Nephron progenitor cell (in vitro differentiated cells): ENCODE measurements around the gene OR7C1.

Experiments
- DNase-seq: peaks from one replicate; pipeline ENCODE4 v3.0.0; 2021
- H3K27ac Mint-ChIP-seq: 2 replicates; pipeline ENCODE4 v1.8.0; 2021; ENCODE audit warnings: mild to moderate bottlenecking, moderate library complexity, mixed read lengths
- H3K27me3 Mint-ChIP-seq: 2 replicates; pipeline ENCODE4 v1.8.0; 2021; ENCODE audit warnings: mild to moderate bottlenecking, low read depth, mixed read lengths; ENCODE audit not compliant: poor library complexity
- H3K36me3 Mint-ChIP-seq: 2 replicates; pipeline ENCODE4 v1.8.0; 2021; ENCODE audit warnings: low read depth, mixed read lengths
- H3K4me1 Mint-ChIP-seq: 2 replicates; pipeline ENCODE4 v1.8.0; 2021; ENCODE audit warnings: mixed read lengths
- H3K4me3 Mint-ChIP-seq: 2 replicates; pipeline ENCODE4 v1.8.0; 2021; ENCODE audit warnings: mild to moderate bottlenecking, moderate library complexity, mixed read lengths
- H3K9me3 Mint-ChIP-seq: 2 replicates; pipeline ENCODE4 v1.8.0; 2021; ENCODE audit warnings: mild to moderate bottlenecking, moderate library complexity, mixed read lengths
- TF ChIP-seq, protein P1 (sequence below): fragments of 200-600 bp; sonication (generic); IDR thresholded peaks from 2 replicates; pipeline ENCODE4 v1.5.0; 2021; ENCODE audit warnings: antibody characterized with exemption

The OR7C1 gene

DNA sequence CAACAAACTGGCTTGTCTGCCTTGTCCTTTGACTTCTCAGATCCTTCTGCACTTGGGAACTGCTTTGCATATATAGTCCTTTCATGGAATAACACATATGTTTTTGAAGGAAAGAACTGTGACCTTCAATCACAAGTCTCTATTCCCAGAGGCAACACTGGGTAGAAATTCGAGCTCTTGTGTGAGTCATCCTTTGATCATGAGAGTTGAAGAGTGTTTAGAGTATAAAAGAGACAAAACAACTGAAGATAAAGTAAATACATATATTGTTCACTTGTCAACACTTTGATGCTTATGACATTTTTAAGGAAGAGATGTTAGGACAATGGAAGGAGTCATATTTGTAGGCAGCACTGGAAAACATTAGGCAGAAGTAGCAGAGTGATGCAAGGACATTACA lies 5.2 kb upstream of the OR7C1 start:
- Mint-ChIP-seq H3K36me3 (no peaks in the 10 kb centered on the region), H3K9me3 (peaks cover 72% of the 10 kb centered on the region), H3K4me3 (no peak overlapping the region), H3K4me1 (no peaks in the 10 kb centered on the region), H3K27me3 (peaks cover 10% of the 10 kb centered on the region), H3K27ac (no peak overlapping the region)
- DNase-seq, result no peak
- TF ChIP-seq, protein P1, sequence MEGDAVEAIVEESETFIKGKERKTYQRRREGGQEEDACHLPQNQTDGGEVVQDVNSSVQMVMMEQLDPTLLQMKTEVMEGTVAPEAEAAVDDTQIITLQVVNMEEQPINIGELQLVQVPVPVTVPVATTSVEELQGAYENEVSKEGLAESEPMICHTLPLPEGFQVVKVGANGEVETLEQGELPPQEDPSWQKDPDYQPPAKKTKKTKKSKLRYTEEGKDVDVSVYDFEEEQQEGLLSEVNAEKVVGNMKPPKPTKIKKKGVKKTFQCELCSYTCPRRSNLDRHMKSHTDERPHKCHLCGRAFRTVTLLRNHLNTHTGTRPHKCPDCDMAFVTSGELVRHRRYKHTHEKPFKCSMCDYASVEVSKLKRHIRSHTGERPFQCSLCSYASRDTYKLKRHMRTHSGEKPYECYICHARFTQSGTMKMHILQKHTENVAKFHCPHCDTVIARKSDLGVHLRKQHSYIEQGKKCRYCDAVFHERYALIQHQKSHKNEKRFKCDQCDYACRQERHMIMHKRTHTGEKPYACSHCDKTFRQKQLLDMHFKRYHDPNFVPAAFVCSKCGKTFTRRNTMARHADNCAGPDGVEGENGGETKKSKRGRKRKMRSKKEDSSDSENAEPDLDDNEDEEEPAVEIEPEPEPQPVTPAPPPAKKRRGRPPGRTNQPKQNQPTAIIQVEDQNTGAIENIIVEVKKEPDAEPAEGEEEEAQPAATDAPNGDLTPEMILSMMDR, result no peak

DNA sequence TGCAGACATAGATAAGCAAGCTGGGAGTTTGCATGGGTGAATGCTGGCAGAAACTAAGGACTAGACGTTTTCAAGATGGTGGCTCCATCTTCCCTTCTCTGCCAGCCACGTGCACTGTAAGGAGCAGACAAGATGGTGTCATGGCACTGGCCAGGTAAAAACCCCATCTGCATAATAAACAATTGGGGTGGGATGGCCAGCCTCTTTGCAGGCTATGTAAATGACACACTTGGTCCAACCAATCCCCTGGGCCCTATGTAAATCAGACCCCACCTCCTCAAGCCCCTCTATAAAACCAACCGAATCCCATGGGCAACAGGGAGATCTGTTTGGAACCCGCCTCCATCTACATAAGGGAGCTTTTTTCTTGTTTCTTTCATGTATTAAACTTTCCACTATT lies 2.4 kb upstream of the OR7C1 start:
- H3K4me1 Mint-ChIP-seq, result no peaks in the 10 kb centered on the region
- H3K9me3 Mint-ChIP-seq, result peaks cover 53% of the 10 kb centered on the region
- H3K4me3 Mint-ChIP-seq, result no peak overlapping the region
- no peak for DNase-seq
- H3K27ac Mint-ChIP-seq, result no peak overlapping the region
- no peaks in the 10 kb centered on the region for H3K36me3 Mint-ChIP-seq
- TF ChIP-seq, protein P1, result no peak
- peaks cover 7% of the 10 kb centered on the region for H3K27me3 Mint-ChIP-seq

DNA sequence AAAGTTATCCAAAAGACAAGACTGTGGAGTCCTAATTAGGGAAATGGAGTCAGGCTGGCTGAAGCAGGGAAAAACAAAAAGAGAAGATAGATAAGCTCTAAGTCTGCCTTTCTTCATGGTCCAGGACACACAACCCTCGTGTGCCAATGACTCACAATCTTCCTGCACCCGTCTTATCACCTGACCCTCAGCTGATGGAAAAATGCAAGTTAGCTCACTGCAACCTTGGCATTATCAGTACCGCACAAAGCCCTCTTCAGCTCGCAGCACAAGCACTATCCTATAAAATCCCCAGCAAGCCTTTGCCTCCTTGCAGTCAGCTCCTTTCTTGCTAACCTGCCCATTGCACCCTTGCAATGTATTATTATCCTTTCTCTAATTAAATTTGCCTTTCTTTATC lies 4.3 kb downstream of the OR7C1 start:
- Mint-ChIP-seq H3K4me1 (no peaks in the 10 kb centered on the region), H3K36me3 (no peaks in the 10 kb centered on the region), H3K9me3 (peaks cover 59% of the 10 kb centered on the region), H3K27ac (no peak overlapping the region), H3K4me3 (no peak overlapping the region), H3K27me3 (no peaks in the 10 kb centered on the region)
- TF ChIP-seq, protein P1, result no peak
- no peak for DNase-seq

DNA sequence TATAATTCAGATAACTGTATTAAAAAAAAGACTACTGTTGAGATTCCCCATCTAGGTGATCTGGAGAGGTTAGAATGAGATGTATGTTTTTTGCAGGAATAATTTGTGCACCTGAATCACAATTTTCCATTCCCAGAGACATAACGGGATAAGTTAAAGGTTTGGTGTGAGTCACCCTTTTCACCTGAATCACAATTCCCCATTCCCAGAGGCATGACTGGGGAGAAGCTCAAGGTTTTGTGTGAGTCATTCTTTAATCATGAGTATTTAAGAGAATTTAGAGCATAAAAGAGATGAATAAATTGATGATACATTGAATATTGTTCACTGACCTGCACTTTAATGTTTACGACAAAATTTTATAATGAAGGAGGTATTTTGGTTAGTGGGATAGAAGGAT lies 9.0 kb downstream of the OR7C1 start:
- no peaks in the 10 kb centered on the region for H3K4me1 Mint-ChIP-seq
- H3K27me3 Mint-ChIP-seq, result peaks cover 3% of the 10 kb centered on the region
- H3K36me3 Mint-ChIP-seq, result no peaks in the 10 kb centered on the region
- TF ChIP-seq, protein P1, result no peak
- no peak overlapping the region for H3K27ac Mint-ChIP-seq
- no peak for DNase-seq
- no peak overlapping the region for H3K4me3 Mint-ChIP-seq
- peaks cover 78% of the 10 kb centered on the region for H3K9me3 Mint-ChIP-seq

DNA sequence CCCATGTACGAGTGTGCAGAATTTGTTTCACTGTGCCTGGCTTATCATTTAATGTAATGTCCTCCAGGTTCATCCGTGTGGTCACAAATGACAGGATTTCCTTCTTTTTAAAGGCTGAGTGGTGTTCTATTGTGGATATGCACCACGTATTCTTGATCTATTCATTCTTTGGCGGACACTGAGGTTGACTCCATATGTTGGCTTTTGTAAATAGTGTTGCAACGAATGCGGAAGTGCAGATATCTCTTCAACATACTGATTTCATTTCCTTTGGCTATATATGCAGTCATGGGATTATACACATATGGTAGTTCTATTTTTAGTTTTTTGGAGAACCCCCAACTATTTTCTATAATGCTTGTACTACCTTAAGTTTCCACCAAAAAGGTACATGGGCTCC lies 13.0 kb downstream of the OR7C1 start:
- DNase-seq, result no peak
- peaks cover 6% of the 10 kb centered on the region for H3K27me3 Mint-ChIP-seq

DNA sequence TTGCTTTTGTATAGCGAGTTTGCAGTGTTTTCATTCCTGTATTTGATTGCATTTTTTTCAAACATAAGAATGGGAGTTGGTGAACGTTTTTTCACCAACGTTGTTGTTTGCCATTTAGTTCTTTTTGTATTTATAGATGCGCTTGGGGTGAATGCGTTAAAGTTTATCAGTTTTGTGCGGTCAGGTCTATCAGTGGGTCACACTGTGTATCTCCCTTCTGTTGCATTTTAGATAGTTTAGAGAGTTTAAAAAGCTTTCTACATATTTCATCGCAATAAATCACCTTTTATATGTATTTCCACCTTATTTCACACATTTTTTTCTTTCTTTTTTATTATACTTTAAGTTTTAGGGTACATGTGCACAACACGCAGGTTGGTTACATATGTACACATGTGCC lies 16.4 kb downstream of the OR7C1 start:
- TF ChIP-seq, protein P1, result no peak
- peaks cover 71% of the 10 kb centered on the region for H3K9me3 Mint-ChIP-seq
- peaks cover 6% of the 10 kb centered on the region for H3K27me3 Mint-ChIP-seq
- H3K36me3 Mint-ChIP-seq, result no peaks in the 10 kb centered on the region
- H3K4me3 Mint-ChIP-seq, result no peak overlapping the region
- no peaks in the 10 kb centered on the region for H3K4me1 Mint-ChIP-seq
- no peak for DNase-seq
- no peak overlapping the region for H3K27ac Mint-ChIP-seq

More for the DNA sequence above, 13.0 kb downstream of the OR7C1 start:
- TF ChIP-seq, protein P1, result no peak
- Mint-ChIP-seq H3K4me3 (no peak overlapping the region), H3K9me3 (peaks cover 73% of the 10 kb centered on the region), H3K36me3 (no peaks in the 10 kb centered on the region), H3K27ac (no peak overlapping the region), H3K4me1 (no peaks in the 10 kb centered on the region)
